K562 (cell line): ENCODE measurements around the gene ZBTB7A. TPM values are rescaled to one million over a fixed set of nuclear protein-coding genes. Genes with fewer than 3 reads are reported as not detected.

Experiments used
- CBX1 ChIP-seq: sonication (generic); IDR thresholded peaks from 2 replicates; pipeline ENCODE4 v1.6.1; 2016; ENCODE audit warnings: antibody characterized with exemption, low read depth, mild to moderate bottlenecking
- CBX8 ChIP-seq: fragments of 200-600 bp; sonication (generic); IDR thresholded peaks from 2 replicates; pipeline ENCODE4 v1.6.1; 2012; ENCODE audit warnings: borderline replicate concordance, mixed run types, low read depth, mild to moderate bottlenecking, moderate library complexity, mixed read lengths, low read length, control low read depth, inconsistent platforms; ENCODE audit not compliant: poor library complexity, severe bottlenecking; ENCODE audit errors: extremely low read depth
- EWSR1 ChIP-seq: fragments of 450-650 bp; IDR thresholded peaks from 2 replicates; pipeline ENCODE4 v1.6.1; 2018; ENCODE audit warnings: borderline replicate concordance, mild to moderate bottlenecking, low read depth, moderate library complexity; ENCODE audit not compliant: partially characterized antibody
- HDAC8 ChIP-seq: fragments of 450-650 bp; IDR thresholded peaks from 2 replicates; pipeline ENCODE4 v1.6.1; 2016; ENCODE audit warnings: mild to moderate bottlenecking, missing genetic modification characterization, moderate library complexity, missing compliant biosample characterization
- JUNB ChIP-seq: fragments of 450-650 bp; formaldehyde crosslinking; conservative IDR thresholded peaks from 2 replicates; pipeline ENCODE4 v1.4.0; 2020; ENCODE audit warnings: mild to moderate bottlenecking
- KAT2B ChIP-seq: IDR thresholded peaks from one replicate; pipeline ENCODE4 v1.6.1; 2012; ENCODE audit warnings: low read depth, mild to moderate bottlenecking, control low read depth, inconsistent platforms, low read length, moderate library complexity
- NELFE ChIP-seq: IDR thresholded peaks from 2 replicates; pipeline ENCODE4 v1.6.1; 2011; ENCODE audit warnings: mild to moderate bottlenecking; ENCODE audit not compliant: insufficient read depth, insufficient read length
- TAF7 ChIP-seq: fragments of 450-650 bp; IDR thresholded peaks from 2 replicates; pipeline ENCODE4 v1.6.1; 2016; ENCODE audit warnings: missing genetic modification characterization, missing compliant biosample characterization
- XRCC3 ChIP-seq: fragments of 450-650 bp; IDR thresholded peaks from 2 replicates; pipeline ENCODE4 v1.6.1; 2017; ENCODE audit warnings: mild to moderate bottlenecking, moderate library complexity
- ZNF780A ChIP-seq: fragments of 250-450 bp; sonication (Bioruptor Pico); IDR thresholded peaks from 2 replicates; pipeline ENCODE4 v1.5.0; 2021; ENCODE audit warnings: mild to moderate bottlenecking
- polyA plus RNA-seq, 8 experiments: library from polyadenylated mRNA; depleted of rRNA in 4 of 8; stranded (reverse) in 5 of 8; unstranded in 3 of 8; fragments of >200 nt; fragmentation: Nextera tagmentation in 2 of 8; fragmentation: Illumina TruSeq in 1 of 8; extraction: Ambion mirVana in 2 of 8; extraction: Trizol in 1 of 8; gene quantifications; 2 replicates each; pipeline versions ENCODE4 v1.2.1 to v1.2.3, GENCODE V29; 2011 to 2014; ENCODE audit warnings: inconsistent platforms in 1 of 8, missing spikeins in 1 of 8
- total RNA-seq, 7 experiments: library from RNA; depleted of rRNA in 6 of 7; stranded (reverse); fragments of >200 nt in 6 of 7; fragmentation: Illumina TruSeq in 2 of 7; extraction: Trizol in 2 of 7; gene quantifications; 2 replicates each; pipeline versions ENCODE4 v1.2.1 to v1.2.3, GENCODE V29; 2011 to 2021; ENCODE audit warnings: low replicate concordance in 1 of 7
- TF ChIP-seq, protein P1 (sequence below): sonication (generic); formaldehyde crosslinking; IDR thresholded peaks from 2 replicates; pipeline ENCODE4 v1.8.0; 2023; ENCODE audit warnings: missing genetic modification reagents, mild to moderate bottlenecking, borderline replicate concordance
- TF ChIP-seq, protein P2 (sequence below): fragments of 250-450 bp; sonication (Bioruptor Pico); IDR thresholded peaks from 2 replicates; pipeline ENCODE4 v1.5.0; 2022; ENCODE audit warnings: mild to moderate bottlenecking
- TF ChIP-seq, protein P3 (sequence below): sonication (generic); formaldehyde crosslinking; IDR thresholded peaks from 2 replicates; pipeline ENCODE4 v1.8.0; 2022; ENCODE audit warnings: mild to moderate bottlenecking, missing genetic modification reagents
- TF ChIP-seq, protein P4 (sequence below): IDR thresholded peaks from 2 replicates; pipeline ENCODE4 v1.6.1; 2011; ENCODE audit not compliant: insufficient read length; ENCODE audit errors: extremely low read depth
- TF ChIP-seq, protein P5 (sequence below), 2 experiments: fragments of 450-650 bp; conservative IDR thresholded peaks; 2 replicates each; pipeline ENCODE4 v1.6.1; 2017; ENCODE audit warnings: mild to moderate bottlenecking in 2 of 2, moderate library complexity in 2 of 2

The ZBTB7A gene
- total and polyA plus RNA-seq, 9 of the 15 experiments (the other 6 are each of a cell fraction or from before 2014, with no cell fraction given), result 0.11 to 34.0 (median 4.6) TPM

DNA sequence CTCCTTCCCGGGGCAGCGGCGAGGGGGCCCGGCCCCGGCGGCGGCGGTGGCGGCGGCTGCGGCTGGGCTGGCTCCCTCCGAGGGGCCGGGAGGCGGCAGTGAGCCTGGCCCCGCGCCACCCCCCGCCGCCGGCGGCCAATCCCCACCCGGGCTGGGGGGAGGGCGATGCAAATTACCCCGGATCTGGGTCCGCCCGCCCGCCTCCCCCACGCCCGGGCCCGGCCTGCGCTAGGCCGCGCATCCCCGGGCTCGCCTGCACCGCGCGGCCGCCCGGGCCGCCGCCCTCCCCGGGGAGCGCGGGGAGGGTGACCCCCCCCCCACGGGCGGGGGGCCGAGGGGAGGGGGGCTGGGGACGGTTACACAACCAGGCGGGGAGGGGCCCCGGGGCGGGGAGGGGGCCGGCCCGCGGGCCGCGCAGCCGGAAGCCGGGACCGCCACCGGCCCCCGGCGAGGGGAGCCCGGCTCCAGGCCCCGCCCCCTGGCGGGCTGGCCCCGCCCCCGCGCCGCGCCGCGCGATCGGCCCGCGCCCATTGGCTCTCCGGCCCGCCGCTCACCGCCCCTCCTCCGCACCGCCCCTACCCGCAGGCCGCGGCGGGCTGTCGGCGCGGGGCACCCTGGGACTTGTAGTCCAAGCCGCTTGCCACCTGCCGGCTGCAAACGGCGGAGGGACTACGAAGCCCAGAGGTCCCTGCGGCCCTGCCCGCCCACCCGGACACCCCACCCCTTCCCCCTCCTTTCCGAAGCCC, 1.1 kb downstream of the ZBTB7A start (continued):
- no peak for TF ChIP-seq CBX1
- TF ChIP-seq KAT2B, result no peak
- no peak for TF ChIP-seq CBX8
- TF ChIP-seq XRCC3, result no peak
- no peak for TF ChIP-seq ZNF780A (CRISPR knock-in tag)
- TF ChIP-seq, protein P1, sequence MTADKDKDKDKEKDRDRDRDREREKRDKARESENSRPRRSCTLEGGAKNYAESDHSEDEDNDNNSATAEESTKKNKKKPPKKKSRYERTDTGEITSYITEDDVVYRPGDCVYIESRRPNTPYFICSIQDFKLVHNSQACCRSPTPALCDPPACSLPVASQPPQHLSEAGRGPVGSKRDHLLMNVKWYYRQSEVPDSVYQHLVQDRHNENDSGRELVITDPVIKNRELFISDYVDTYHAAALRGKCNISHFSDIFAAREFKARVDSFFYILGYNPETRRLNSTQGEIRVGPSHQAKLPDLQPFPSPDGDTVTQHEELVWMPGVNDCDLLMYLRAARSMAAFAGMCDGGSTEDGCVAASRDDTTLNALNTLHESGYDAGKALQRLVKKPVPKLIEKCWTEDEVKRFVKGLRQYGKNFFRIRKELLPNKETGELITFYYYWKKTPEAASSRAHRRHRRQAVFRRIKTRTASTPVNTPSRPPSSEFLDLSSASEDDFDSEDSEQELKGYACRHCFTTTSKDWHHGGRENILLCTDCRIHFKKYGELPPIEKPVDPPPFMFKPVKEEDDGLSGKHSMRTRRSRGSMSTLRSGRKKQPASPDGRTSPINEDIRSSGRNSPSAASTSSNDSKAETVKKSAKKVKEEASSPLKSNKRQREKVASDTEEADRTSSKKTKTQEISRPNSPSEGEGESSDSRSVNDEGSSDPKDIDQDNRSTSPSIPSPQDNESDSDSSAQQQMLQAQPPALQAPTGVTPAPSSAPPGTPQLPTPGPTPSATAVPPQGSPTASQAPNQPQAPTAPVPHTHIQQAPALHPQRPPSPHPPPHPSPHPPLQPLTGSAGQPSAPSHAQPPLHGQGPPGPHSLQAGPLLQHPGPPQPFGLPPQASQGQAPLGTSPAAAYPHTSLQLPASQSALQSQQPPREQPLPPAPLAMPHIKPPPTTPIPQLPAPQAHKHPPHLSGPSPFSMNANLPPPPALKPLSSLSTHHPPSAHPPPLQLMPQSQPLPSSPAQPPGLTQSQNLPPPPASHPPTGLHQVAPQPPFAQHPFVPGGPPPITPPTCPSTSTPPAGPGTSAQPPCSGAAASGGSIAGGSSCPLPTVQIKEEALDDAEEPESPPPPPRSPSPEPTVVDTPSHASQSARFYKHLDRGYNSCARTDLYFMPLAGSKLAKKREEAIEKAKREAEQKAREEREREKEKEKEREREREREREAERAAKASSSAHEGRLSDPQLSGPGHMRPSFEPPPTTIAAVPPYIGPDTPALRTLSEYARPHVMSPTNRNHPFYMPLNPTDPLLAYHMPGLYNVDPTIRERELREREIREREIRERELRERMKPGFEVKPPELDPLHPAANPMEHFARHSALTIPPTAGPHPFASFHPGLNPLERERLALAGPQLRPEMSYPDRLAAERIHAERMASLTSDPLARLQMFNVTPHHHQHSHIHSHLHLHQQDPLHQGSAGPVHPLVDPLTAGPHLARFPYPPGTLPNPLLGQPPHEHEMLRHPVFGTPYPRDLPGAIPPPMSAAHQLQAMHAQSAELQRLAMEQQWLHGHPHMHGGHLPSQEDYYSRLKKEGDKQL (CRISPR knock-in tag), result no peak
- no peak for TF ChIP-seq JUNB (CRISPR knock-in tag)
- TF ChIP-seq TAF7 (tag), result no peak
- TF ChIP-seq, protein P2, sequence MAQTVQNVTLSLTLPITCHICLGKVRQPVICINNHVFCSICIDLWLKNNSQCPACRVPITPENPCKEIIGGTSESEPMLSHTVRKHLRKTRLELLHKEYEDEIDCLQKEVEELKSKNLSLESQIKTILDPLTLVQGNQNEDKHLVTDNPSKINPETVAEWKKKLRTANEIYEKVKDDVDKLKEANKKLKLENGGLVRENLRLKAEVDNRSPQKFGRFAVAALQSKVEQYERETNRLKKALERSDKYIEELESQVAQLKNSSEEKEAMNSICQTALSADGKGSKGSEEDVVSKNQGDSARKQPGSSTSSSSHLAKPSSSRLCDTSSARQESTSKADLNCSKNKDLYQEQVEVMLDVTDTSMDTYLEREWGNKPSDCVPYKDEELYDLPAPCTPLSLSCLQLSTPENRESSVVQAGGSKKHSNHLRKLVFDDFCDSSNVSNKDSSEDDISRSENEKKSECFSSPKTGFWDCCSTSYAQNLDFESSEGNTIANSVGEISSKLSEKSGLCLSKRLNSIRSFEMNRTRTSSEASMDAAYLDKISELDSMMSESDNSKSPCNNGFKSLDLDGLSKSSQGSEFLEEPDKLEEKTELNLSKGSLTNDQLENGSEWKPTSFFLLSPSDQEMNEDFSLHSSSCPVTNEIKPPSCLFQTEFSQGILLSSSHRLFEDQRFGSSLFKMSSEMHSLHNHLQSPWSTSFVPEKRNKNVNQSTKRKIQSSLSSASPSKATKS, result no peak
- TF ChIP-seq HDAC8 (tag), result no peak
- TF ChIP-seq, protein P3, sequence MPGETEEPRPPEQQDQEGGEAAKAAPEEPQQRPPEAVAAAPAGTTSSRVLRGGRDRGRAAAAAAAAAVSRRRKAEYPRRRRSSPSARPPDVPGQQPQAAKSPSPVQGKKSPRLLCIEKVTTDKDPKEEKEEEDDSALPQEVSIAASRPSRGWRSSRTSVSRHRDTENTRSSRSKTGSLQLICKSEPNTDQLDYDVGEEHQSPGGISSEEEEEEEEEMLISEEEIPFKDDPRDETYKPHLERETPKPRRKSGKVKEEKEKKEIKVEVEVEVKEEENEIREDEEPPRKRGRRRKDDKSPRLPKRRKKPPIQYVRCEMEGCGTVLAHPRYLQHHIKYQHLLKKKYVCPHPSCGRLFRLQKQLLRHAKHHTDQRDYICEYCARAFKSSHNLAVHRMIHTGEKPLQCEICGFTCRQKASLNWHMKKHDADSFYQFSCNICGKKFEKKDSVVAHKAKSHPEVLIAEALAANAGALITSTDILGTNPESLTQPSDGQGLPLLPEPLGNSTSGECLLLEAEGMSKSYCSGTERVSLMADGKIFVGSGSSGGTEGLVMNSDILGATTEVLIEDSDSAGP (CRISPR knock-in tag), result no peak
- TF ChIP-seq EWSR1, result no peak
- TF ChIP-seq, protein P4, sequence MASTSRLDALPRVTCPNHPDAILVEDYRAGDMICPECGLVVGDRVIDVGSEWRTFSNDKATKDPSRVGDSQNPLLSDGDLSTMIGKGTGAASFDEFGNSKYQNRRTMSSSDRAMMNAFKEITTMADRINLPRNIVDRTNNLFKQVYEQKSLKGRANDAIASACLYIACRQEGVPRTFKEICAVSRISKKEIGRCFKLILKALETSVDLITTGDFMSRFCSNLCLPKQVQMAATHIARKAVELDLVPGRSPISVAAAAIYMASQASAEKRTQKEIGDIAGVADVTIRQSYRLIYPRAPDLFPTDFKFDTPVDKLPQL, result no peak
- no peak for TF ChIP-seq NELFE
- TF ChIP-seq, protein P5, sequence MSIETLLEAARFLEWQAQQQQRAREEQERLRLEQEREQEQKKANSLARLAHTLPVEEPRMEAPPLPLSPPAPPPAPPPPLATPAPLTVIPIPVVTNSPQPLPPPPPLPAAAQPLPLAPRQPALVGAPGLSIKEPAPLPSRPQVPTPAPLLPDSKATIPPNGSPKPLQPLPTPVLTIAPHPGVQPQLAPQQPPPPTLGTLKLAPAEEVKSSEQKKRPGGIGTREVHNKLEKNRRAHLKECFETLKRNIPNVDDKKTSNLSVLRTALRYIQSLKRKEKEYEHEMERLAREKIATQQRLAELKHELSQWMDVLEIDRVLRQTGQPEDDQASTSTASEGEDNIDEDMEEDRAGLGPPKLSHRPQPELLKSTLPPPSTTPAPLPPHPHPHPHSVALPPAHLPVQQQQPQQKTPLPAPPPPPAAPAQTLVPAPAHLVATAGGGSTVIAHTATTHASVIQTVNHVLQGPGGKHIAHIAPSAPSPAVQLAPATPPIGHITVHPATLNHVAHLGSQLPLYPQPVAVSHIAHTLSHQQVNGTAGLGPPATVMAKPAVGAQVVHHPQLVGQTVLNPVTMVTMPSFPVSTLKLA (conservative IDR thresholded peaks at IDR 0.05), result no peak
